GM12891 (cell line): ENCODE measurements around the gene FJX1.

Experiments used
- PAX5 ChIP-seq: IDR thresholded peaks from 2 replicates; pipeline ENCODE4 v1.6.1; 2011; ENCODE audit warnings: low read length, moderate library complexity, mild to moderate bottlenecking; ENCODE audit not compliant: insufficient read depth, severe bottlenecking
- POLR2A ChIP-seq: IDR thresholded peaks from 2 replicates; pipeline ENCODE4 v1.6.1; 2011; ENCODE audit warnings: low read depth, low read length, control low read depth
- POLR2AphosphoS5 ChIP-seq: IDR thresholded peaks from 2 replicates; pipeline ENCODE4 v1.6.1; 2011; ENCODE audit warnings: low read depth, low read length, control low read depth
- POU2F2 ChIP-seq: IDR thresholded peaks from 2 replicates; pipeline ENCODE4 v1.6.1; 2011; ENCODE audit warnings: low read depth, mild to moderate bottlenecking, control low read depth, low read length, moderate library complexity
- SPI1 ChIP-seq: IDR thresholded peaks from 2 replicates; pipeline ENCODE4 v1.6.1; 2011; ENCODE audit warnings: low read depth, low read length, control low read depth
- TAF1 ChIP-seq: IDR thresholded peaks from 2 replicates; pipeline ENCODE4 v1.6.1; 2011; ENCODE audit warnings: low read depth, low read length, control low read depth

GRCh38 chr11:35608502-35608901 lies 9.8 kb upstream of the FJX1 start:
- TF ChIP-seq POLR2AphosphoS5, result no peak
- no peak for TF ChIP-seq TAF1
- TF ChIP-seq POU2F2, result no peak
- TF ChIP-seq SPI1, result no peak
- no peak for TF ChIP-seq POLR2A
- TF ChIP-seq PAX5, result no peak
